RPMI7951 (cell line): Measurements from ENCODE around the gene ARHGEF4. TPM values are rescaled to one million over a fixed set of nuclear protein-coding genes. Genes with fewer than 3 reads are reported as not detected.

Experiments used
- DNase-seq: peaks from one replicate; pipeline ENCODE4 v3.0.0-alpha.2; 2012; ENCODE audit warnings: low read depth
- total RNA-seq: library from RNA; depleted of rRNA; stranded (reverse); fragments of >200 nt; shearing (Covaris generic); gene quantifications from 2 replicates; pipeline ENCODE4 v1.2.3, GENCODE V29; 2014

ARHGEF4 gene
- total RNA-seq, 1 experiment from 2014 or later: 2.2 TPM

DNA sequence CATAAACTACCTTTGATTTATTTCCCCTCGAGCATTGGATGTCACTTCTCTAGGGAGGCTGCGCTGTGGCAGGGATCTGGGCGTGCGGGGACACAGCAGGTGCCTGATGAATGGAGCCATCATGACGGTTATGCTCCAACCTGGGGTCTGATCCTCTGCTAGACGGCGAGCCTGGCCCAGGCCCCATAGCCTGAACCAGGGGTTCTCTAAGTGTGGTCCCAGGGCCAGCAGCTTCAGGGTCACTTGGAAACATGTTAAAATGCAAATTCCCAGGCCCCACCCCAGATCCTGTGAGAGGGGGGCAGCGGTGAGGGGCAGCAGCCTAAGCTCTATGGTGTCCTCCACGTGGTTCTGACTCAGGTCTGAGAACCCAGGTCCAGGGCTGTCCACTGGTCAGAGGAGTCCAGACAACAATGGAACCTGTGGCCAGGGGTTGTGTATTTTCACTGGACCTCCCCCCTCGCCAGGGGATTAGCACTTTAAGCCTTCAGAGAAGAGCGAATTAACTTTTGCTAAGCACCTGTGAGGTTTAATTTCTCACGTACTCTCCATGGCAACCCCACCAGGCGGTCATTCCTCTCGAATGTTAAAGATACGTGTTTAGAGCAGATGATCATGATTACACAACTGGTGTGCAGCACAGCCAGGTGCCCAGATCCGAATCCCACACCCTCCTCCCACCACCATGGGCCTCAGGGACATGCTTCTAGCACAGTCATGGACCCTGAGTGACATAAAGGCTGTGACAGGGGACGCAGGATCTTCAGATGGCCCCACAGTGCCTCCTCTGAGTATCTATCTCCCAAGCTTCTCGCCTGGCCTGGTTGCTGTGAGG lies 1.6 kb upstream of the ARHGEF4 start:
- DNase-seq: no peak

- no peak for DNase-seq
Measured at GRCh38 chr2:130835766-130836015, 1.0 kb upstream of the ARHGEF4 start.

DNA sequence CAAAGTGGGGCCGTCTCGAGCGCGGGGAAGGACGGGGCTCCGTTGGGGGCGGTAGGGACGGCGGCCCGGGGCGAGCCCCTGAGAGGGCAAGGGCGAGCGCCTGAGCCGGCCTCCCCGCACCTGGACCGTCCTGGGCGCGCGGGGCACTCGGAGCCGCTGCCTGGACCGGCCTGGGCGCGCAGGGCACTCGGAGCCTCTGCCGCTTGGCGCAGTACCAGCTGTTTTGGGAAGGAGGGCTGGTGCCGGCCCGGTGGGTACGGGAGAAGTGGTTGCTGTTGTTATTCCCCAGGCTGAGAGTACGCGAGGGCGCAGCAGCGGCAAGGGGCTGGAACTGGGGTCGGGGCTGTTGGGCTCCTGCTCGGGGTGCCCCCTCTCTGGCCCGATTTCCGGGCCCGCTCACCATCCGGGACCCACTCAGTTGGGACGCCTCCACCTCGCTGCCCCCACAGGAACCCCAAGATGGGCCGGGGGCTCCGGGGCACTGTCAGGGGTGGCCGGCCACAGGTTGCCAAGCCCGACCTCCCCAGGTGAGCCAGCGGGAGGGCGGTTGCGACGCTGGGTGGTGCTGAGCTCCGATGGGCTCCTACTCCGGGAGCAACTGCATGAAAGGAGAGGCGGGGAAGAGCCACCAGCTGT lies 579 bp downstream of the ARHGEF4 start:
- DNase-seq: no peak

DNA sequence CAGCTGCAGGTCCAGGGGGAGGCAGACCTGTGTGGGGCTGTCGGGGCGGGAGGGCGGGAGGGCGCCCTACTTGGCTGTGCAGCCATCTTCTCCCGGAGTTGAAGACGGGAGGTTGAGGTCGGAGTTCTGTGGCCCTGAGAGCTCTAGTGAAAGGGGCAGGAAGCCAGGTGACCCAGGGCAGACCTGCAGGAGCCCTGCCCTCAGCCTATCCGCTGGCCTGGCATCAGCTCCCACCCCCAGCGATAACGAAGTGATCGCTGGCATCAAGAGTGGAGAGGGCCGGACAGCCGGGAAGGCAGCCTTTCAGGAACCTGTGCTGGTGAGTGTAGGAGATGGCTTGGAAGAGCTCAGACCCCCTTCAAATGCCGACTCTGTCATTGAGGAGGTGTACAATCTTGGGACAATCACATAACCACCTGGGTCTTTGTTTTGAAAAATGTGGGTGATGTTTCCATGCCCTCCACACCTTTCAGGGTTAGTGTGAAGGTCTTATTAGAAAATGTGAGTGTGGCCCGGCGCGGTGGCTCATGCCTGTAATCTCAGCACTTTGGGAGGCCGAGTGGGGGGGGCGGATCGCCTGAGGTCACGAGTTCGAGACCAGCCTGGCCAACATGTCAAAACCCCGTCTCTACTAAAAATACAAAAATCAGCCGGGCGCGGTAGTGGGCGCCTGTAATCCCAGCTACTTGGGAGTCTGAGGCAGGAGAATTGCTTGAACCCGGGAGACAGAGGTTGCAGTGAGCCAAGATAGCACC lies 1.3 kb downstream of the ARHGEF4 start:
- no peak for DNase-seq

- no peak for DNase-seq
Measured at GRCh38 chr2:130839011-130839780, 2.5 kb downstream of the ARHGEF4 start.

- DNase-seq: no peak
Measured at GRCh38 chr2:130840506-130840905, 3.8 kb downstream of the ARHGEF4 start.

DNA sequence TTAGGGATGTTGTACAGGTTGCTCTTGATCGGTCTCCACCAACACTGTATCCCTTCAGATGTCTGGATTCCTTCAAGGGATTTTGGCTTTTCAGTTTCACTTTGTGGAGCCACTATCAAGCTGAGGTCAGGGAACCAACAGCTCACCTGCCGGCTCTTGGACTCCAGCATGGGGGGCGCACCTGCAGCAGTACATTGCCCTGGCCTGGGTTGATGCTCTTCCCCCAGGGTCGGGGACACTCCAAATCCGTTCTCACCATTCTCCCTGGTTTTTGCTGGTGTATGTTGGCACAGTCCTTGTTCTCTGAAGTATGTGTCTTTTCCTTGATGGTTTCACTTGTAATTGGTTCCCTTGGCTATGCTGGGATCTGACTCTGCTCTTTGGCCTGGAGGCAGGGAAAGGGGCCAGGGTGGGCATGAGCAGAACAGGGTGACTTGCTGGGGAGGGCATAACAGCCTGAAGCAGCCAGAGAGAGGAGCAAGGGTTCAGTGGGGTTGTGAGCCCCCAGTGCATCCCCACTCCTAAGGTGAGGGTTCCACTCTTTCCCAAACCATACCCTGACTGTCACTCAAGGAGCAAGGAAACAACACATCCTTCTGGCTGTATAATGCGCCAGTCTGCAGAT lies 5.1 kb downstream of the ARHGEF4 start:
- no peak for DNase-seq

- no peak for DNase-seq
Measured at GRCh38 chr2:130842770-130843169, 6.1 kb downstream of the ARHGEF4 start.

- no peak for DNase-seq
Measured at GRCh38 chr2:130843321-130843985, 6.7 kb downstream of the ARHGEF4 start.

GRCh38 chr2:130844161-130844560 lies 7.4 kb downstream of the ARHGEF4 start:
- no peak for DNase-seq

DNA sequence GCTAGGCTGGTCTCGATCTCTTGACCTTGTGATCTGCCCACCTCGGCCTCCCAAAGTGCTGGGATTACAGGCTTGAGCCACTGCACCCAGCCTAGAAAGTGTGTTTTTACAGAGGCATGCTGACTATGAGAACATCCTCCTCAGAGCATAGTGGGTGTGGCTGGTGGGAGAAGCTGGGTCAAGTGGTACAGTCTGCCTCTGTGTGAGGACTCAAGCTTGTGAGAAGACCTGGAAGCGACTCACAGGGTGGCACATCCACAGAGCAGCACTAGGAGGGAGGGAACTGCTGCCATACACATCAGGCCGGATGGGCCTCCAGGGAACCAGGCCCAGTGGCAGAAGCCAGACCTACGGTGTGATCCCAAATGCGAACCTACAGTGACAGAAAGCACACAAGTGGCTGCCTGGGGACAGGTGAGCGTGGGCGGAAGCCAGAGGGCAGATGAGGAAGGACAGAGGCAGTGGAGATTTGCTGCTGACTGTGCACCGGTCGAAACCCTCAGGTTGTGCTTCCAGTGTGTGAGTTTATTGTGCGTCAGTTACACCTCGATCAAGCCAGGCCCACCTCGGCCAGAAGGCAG lies 8.9 kb downstream of the ARHGEF4 start:
- peak; percentile 66 for DNase-seq

DNA sequence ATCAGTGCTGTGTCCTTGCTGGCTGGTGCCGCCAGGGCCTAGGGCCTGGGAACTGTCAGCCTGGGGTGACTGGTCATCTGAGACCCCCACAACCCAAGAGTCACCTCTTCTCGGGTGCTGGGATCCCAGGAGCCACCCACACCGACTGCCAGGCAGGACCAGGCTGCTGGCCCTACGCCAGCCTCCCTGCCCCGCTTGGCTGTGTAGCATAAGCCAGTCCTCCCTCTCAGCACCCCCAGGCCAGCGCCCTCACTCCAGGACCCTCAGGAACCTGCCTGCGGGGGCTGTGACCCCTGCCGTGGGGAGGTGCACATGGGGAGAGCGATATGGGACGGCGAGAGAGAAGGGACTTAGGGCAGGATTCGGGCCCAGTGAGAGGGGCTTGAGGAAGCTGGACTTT lies 9.5 kb downstream of the ARHGEF4 start:
- no peak for DNase-seq

- peak; percentile 96 for DNase-seq
Measured at GRCh38 chr2:130846686-130847375, 10.1 kb downstream of the ARHGEF4 start.

DNA sequence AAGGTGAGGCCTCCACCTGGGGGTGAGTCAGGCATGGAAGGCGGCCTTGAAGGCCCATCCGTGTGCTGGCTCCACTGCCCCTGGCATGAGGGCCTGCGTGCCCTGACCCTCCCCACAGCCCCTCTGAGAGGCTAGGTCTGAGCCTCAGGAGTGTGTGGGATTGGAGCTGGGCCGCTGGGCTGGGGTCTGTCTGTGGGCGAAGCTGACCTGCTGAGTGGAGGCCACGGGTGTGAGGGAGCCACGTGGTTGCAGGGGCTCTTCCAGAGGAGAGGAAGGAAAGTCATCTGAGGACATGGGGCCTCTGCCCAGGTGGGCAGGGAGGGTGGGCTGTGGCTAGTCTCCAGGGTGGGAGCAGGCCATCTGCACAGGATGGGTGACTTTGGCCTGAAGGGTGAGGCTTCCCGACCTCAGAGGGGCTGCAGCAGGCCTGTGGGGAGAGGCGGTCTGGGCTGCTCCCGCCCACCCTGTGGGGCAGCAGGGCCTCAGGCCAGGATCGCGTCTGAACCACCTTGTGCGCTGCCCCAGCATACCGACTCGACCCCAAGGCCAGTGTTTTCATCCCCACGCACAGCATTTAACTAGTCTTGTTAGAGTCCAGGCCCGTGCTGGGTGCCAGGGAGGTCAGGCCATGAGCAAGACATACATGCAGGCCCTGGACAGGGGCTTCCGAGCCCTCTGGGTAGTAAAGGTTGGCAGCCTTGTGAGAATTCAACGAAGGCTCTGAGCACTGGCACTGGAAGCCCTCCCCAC lies 11.2 kb downstream of the ARHGEF4 start:
- no peak for DNase-seq

DNA sequence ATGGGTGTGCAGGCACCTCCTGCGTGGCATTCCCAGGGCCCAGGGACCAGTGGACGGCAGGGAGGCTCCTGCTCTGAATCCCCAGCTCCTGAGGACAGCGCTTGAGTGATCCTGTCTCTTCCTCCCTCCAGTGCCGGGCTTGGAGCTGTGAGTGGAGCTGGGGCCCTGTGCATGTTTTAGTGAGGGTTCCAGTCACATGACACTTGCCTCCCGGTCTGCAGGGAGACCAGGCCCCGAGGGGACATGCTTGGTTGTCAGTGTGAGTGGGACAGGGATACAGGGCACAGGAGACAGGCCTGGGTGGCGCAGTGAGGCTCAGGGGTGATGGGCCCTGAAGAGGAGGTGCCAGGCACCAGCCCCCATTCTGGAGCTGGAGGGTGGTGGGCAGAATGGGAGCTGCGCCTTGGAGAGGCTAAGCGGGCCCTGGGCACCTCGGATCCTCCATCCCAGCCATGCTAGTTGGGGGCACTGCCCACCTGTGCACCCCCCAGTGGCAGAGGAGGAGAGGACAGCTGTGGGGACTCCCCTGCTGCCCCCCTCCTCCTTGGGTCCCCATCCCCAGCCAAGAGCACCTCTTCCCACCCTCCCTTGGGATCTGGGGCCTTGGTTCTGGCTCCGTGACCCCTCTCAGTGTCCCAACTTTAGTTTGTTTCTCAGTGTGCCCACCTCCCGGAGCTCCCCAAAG lies 12.0 kb downstream of the ARHGEF4 start:
- DNase-seq: no peak

GRCh38 chr2:130849896-130850787 lies 13.4 kb downstream of the ARHGEF4 start:
- DNase-seq: no peak

- no peak for DNase-seq
Measured at GRCh38 chr2:130850788-130851623, 14.3 kb downstream of the ARHGEF4 start.
